HG02610 (cell line): Measurements from ENCODE around the gene UTP18.
"Not testable (repeated sequence)": the region's sequence is repeated elsewhere in the genome, so short reads cannot be mapped to it uniquely, and the experiment has no call there.

Experiments used
- ATAC-seq: cut with Tn5 transposase; IDR thresholded peaks from one replicate; pipeline ENCODE4 v1.9.1; 2021; ENCODE audit warnings: mild to moderate bottlenecking, moderate library complexity; ENCODE audit not compliant: unreplicated experiment

UTP18 gene

GRCh38 chr17:51330861-51331503 is 70.6 kb downstream of the UTP18 start:
- not testable (repeated sequence) for ATAC-seq

- no peak for ATAC-seq
Measured at GRCh38 chr17:51335006-51335590, 74.8 kb downstream of the UTP18 start.

- no peak for ATAC-seq
Measured at GRCh38 chr17:51335883-51336822, 75.8 kb downstream of the UTP18 start.

GRCh38 chr17:51341457-51341856 is 81.1 kb downstream of the UTP18 start:
- ATAC-seq: no peak

- ATAC-seq: no peak
Measured at GRCh38 chr17:51342257-51342656, 81.9 kb downstream of the UTP18 start.

- no peak for ATAC-seq
Measured at GRCh38 chr17:51344532-51344931, 84.2 kb downstream of the UTP18 start.

GRCh38 chr17:51346218-51346982 is 86.1 kb downstream of the UTP18 start:
- no peak for ATAC-seq
